HG03045 (cell line): Measurements from ENCODE around the gene KLK14.

ENCODE experiments used
- ATAC-seq: cut with Tn5 transposase; IDR thresholded peaks from one replicate; pipeline ENCODE4 v1.9.1; 2021; ENCODE audit warnings: mild to moderate bottlenecking, moderate library complexity; ENCODE audit not compliant: unreplicated experiment

The KLK14 gene

DNA sequence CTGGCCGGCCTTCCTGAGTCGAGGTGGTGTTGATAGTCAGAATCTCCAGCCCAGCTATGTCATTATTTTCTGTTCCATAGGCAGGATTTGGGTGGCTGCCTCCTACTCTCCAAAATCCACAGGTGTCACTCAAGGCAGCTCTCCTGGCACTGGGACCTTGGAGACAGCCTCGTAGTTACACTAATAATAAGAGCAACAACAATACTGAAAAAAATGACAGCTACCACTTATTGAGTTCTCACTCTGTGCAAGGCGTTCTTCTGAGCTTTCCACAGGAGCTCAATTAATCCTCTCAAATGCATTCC, 35.7 kb downstream of the KLK14 start:
- ATAC-seq: no peak

DNA sequence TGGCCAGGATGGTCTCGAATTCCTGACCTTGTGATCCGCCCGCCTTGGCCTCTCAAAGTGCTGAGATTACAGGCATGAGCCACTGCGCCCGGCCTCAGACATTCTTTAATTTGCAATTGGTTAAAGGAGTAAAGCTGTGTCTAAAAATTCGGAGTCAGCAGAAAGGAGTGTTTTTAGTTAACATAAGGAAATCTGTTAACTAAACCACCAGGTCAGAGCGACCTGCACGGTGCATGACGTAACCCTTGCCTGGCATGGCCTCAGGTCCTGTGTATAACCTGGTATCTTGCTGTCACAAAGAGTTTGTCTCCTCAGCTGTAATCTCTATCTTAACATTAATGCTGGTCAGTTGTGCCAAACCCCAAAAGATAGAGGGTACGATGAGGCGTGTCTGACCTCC, 38.4 kb downstream of the KLK14 start:
- no peak for ATAC-seq

DNA sequence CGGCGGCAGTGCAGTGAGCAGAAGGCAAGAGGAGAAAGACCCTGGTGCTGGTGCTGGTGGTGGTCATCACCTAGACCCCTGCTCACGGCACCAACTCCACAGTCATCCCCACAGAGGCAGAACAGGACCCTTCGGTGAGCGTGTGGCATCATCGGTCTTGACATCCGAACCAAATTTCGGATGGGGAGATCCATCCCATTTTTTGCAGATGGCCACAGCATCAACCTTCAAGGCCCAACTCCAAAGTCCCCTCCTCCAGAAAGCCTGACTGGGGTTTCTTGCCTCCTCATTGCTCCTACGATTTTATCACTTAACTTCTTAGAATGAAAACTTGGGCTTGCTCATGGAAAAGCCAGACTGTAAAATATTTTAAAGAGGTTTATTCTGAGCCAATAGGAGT, 39.2 kb downstream of the KLK14 start:
- ATAC-seq: no peak

DNA sequence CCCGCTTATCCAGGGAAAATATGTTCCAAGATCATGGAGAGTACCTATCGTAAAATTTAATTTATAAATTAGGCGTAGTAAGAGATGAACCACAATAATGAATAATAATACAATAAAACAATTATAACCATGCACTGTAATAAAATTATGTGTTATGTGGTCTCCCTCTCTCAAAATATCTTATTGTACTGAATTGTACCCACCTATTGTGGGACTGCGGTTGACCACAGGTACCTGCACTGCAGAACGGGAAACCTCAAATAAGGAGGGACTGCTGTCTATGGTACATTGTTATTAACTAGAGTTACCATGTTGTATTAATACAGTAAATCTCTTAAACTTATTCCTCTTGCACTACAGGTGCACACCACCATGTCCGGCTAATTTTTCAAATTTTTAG, 42.5 kb downstream of the KLK14 start:
- ATAC-seq: no peak

DNA sequence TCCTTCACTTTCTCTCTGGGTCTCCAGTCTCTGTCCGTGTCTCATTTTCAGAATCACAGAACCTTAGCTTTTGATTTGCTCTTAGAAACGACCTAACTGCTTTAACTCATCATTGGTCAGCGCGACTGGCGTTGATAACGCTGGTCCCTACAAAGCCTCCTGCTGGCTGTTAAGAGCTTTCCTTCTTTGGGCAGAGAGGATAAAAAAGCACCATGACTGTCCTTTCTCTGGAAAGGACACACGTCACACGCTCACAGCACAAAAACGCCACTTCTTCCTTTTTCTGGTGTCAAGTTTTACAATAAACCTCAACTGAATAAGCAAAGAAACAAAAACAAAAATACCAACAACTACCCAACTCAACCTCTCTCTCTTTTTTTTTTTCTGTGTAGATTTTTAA, 46.2 kb downstream of the KLK14 start:
- ATAC-seq: no peak

DNA sequence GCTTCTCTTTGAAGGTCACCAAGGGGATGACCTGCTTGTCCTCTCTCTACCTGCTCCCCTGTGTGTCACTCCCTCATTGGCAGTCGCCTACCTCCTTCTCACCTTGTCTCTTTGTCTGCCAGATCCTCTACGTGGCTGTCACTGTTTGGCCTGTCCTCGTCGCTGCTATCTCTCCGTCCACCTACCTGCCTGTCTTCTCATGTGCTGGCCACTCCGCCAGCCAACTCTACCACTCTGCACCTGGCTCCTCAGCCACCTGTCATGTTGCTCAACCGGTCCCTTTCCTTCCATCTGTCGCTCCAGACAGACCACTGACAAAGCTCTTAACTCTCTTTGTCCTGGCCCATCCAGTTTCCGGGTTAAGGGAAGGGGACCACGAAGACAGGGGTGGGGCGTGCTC, 48.0 kb downstream of the KLK14 start, which contains the start of gene KLK12:
Gene KLK12, minus strand, starts transcription at position 299 of the 400 bp plus-strand sequence. CDS start 381 bp downstream, outside the sequence.
- no peak for ATAC-seq

DNA sequence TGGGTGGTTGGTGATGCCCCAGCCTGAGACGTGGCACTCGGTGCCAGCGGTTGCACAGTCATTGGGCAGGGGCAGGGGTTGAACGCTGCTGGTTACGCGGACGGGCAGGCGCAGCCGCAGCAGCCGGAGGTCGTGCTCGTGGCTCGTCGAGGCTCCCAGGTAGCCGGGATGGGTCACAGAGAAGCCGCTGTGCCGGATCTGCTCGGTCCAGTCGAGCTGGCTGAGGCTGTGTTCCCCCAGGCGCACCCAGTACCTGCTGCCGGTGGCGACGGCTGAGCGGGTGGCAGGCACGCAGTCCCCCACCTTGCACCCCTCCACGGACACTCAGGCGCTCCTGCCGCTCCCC, 50.8 kb downstream of the KLK14 start:
- no peak for ATAC-seq

DNA sequence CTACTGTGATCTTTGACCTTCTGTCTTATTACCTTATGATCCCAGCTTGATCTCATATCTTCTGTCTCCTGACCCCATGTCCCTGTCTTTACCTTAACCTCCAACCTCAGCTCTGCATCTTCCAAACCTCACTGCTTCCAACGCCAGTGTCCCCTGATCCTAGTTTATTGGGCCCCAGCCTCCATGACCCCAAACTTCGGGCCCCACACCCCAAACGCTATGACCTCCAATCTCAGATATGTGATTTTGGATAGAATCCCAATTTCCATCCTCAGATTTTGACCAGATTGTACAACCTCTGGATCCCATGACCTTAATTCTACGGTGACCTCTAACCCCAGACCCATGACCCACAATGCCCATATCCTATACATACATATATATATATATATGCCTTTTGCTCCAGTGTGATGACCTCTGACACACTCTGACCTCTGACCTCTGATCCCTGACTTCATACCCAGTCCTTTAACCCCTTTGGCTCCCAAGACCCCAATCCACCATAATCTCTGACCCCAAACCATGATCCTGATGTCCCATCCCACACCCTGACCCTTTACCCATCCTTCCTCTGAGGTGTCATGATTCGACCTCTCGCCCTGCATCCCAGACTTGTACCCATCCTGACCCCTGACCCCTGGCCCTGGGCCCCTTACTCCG, 51.3 kb downstream of the KLK14 start:
- no peak for ATAC-seq

DNA sequence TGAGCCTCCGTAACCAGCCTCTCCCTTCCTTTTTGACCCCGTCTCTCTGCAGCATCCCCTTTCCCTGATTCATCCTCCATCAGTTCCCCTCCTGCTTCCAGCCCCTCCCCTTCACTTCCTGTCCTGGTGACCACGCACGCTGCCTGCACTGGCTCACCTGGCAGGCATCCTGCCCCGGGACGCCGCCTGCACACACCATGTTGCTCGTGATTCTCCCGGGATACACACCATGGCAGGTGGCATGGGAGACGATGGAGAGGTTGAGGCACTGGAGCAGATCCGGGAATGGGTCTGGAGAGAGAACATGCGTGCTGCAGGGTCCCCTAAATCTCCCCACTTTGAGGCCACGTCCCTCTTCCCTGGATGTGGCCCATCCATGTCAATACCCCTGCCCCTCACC, 52.1 kb downstream of the KLK14 start:
- ATAC-seq: no peak

DNA sequence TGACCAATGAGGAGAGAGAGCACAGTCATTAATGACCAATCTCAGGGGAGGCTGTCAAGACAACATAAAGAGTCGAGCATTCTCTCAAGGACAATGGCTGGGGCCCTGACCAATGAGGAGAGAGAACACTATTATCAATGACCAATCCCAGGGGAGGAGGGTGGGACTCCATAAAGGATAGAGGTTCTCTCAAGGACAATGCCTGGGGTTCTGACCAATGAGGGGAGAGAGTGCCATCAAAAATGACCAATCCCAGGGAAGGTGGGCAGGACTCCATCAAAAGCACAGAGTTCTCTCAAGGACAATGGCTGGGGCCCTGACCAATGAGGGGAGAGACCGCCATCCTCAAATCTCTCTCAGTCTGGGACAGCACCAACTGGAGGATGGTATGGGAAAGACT, 53.0 kb downstream of the KLK14 start:
- no peak for ATAC-seq
